Right atrium auricular region (tissue), 2 donors: ENCODE measurements around the gene EXOSC9. TPM values are rescaled to one million over a fixed set of nuclear protein-coding genes. Genes with fewer than 3 reads are reported as not detected.

ENCODE experiments used
- DNase-seq: peaks from one replicate; pipeline ENCODE4 v3.0.0-alpha.2; 2019; ENCODE audit warnings: low spot score
- H3K27ac ChIP-seq, 2 donors: fragments of 200-600 bp; sonication (generic); 1 replicate in 1 of 2; 2 replicates in 1 of 2; pipeline ENCODE4 v1.5.1; 2016 to 2019
- H3K27me3 ChIP-seq, 2 donors: fragments of 200-600 bp; sonication (generic); one replicate each; pipeline versions ENCODE4 v1.5.1 to v1.6.0; 2017 to 2019
- H3K36me3 ChIP-seq: fragments of 200-600 bp; sonication (generic); one replicate; pipeline ENCODE4 v1.5.1; 2016
- H3K4me1 ChIP-seq, 2 donors: fragments of 200-600 bp; sonication (generic); one replicate each; pipeline versions ENCODE4 v1.5.1 to v1.6.0; 2017 to 2019
- H3K4me3 ChIP-seq, 2 donors: fragments of 200-600 bp; sonication (generic); 1 replicate in 1 of 2; 2 replicates in 1 of 2; pipeline ENCODE4 v1.5.1; 2017 to 2019; ENCODE audit warnings: mild to moderate bottlenecking in 1 of 2, moderate library complexity in 1 of 2
- H3K9me3 ChIP-seq, 2 donors: fragments of 200-600 bp; sonication (generic); one replicate each; pipeline ENCODE4 v1.5.1; 2019
- total RNA-seq, 2 donors: library from RNA; depleted of rRNA; stranded (reverse); fragments of >200 nt; gene quantifications; one replicate each; pipeline ENCODE4 v1.1.0, GENCODE V29; 2016
- TF ChIP-seq, protein P1 (sequence below), 2 donors: fragments of 200-600 bp; sonication (generic); IDR thresholded peaks; one replicate each; pipeline ENCODE4 v1.5.1; 2019; ENCODE audit warnings: antibody characterized with exemption in 2 of 2

EXOSC9 gene
- total RNA-seq, 2 donors from 2014 or later, result 18.8 TPM

GRCh38 chr4:121811122-121811521 lies 10.0 kb downstream of the EXOSC9 start:
- TF ChIP-seq, protein P1, sequence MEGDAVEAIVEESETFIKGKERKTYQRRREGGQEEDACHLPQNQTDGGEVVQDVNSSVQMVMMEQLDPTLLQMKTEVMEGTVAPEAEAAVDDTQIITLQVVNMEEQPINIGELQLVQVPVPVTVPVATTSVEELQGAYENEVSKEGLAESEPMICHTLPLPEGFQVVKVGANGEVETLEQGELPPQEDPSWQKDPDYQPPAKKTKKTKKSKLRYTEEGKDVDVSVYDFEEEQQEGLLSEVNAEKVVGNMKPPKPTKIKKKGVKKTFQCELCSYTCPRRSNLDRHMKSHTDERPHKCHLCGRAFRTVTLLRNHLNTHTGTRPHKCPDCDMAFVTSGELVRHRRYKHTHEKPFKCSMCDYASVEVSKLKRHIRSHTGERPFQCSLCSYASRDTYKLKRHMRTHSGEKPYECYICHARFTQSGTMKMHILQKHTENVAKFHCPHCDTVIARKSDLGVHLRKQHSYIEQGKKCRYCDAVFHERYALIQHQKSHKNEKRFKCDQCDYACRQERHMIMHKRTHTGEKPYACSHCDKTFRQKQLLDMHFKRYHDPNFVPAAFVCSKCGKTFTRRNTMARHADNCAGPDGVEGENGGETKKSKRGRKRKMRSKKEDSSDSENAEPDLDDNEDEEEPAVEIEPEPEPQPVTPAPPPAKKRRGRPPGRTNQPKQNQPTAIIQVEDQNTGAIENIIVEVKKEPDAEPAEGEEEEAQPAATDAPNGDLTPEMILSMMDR (IDR thresholded peaks at IDR 0.05), result no peak
- H3K9me3 ChIP-seq, result no peaks in the 10 kb centered on the region
- no peaks in the 10 kb centered on the region for H3K4me1 ChIP-seq
- no peak overlapping the region for H3K4me3 ChIP-seq
- H3K36me3 ChIP-seq, result peaks cover 96% of the 10 kb centered on the region
- no peak overlapping the region for H3K27ac ChIP-seq
- no peaks in the 10 kb centered on the region for H3K27me3 ChIP-seq
- DNase-seq, result no peak

DNA sequence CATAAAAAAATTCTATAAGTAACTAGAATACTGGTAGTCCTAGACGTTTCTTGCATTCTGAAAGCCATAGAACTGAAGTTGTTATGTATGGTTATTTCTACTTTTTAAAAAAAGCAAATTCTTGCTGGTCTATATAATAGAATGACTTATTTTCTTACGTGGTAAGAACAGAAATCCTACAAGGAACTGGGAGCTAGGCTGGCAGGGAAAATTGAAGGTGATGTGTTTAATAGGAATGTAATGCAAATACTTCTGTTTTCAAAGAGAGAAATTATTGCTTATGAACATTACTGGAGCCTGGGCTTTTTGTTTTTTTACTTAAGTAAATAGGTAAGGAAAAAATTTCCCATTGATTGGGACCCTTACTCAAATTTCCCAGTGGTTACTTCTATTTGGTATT lies 13.6 kb downstream of the EXOSC9 start:
- TF ChIP-seq, protein P1 (IDR thresholded peaks at IDR 0.05), result no peak
- H3K4me1 ChIP-seq, result no peaks in the 10 kb centered on the region
- H3K9me3 ChIP-seq, result no peaks in the 10 kb centered on the region
- no peak overlapping the region for H3K27ac ChIP-seq
- no peak overlapping the region for H3K4me3 ChIP-seq
- H3K36me3 ChIP-seq, result peaks cover 70% of the 10 kb centered on the region
- no peak for DNase-seq
- no peaks in the 10 kb centered on the region for H3K27me3 ChIP-seq

DNA sequence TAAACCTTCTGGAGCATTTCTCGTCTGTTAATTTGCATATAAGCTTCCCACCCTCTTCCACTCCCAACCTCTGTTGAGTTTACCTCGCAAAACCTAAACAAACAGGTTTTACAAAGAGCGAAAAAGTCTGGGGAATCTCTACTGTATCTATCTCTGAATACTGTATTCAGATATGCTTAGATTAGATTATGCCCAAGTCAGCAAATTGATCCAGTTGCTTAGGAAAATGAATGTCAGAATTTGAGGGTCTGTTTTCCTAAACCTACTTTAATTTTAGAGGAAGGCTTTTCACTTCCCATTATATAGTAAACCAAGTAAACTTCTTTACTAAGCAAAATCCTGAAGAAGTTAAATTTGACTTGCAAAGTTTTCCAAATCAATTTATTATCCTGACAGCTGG lies 15.9 kb downstream of the EXOSC9 start:
- no peak for DNase-seq
- Histone ChIP-seq H3K27ac (no peak overlapping the region), H3K36me3 (peaks cover 47% of the 10 kb centered on the region), H3K27me3 (no peaks in the 10 kb centered on the region), H3K4me1 (no peaks in the 10 kb centered on the region), H3K9me3 (no peaks in the 10 kb centered on the region), H3K4me3 (no peak overlapping the region)
- TF ChIP-seq, protein P1 (IDR thresholded peaks at IDR 0.05), result no peak

DNA sequence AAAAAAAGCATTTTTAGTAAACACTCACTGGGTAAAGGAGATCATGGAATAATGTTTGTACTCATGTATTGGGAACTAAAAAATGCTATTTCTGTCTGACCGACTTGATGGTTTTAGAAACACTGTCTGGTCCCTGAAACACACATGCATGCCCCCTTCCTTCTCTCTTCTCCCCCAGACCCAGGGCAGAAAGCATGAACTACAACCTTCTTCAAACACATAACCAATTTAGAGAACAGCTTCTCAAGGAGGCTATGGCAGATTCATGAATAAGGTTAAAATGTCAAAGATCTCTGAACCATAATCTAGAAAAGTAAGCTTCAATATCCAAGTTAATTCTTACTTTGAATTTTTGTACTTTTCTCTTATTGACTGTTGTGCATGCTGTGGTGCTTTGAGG lies 16.6 kb downstream of the EXOSC9 start:
- no peak for DNase-seq
- H3K4me1 ChIP-seq, result peaks cover 0 to 4% of the 10 kb centered on the region in 2 donors
- H3K9me3 ChIP-seq, result no peaks in the 10 kb centered on the region
- no peak overlapping the region for H3K27ac ChIP-seq
- H3K27me3 ChIP-seq, result no peaks in the 10 kb centered on the region
- no peak overlapping the region for H3K4me3 ChIP-seq
- H3K36me3 ChIP-seq, result peaks cover 40% of the 10 kb centered on the region
- TF ChIP-seq, protein P1 (IDR thresholded peaks at IDR 0.05), result no peak

DNA sequence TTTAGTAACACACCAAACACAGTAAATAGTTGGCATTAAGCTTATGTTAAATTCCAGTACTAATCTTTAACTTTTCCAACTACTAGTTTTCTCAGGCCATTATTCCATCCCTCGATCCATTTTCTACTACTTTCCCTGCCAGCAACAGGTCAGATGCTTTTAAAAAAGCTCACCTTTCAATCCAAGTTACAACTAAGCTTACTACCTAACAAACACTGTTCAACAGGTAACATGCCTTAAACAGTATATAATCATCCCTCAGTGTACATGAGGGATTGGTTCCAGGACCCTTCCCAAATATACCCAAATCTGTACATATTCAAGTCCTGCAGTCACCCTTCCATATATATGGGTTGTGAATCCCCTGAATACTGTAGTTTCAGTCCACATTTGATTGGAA lies 17.1 kb downstream of the EXOSC9 start:
- no peak for DNase-seq
- no peaks in the 10 kb centered on the region for H3K9me3 ChIP-seq
- peaks cover 35% of the 10 kb centered on the region for H3K36me3 ChIP-seq
- TF ChIP-seq, protein P1 (IDR thresholded peaks at IDR 0.05), result no peak
- H3K4me1 ChIP-seq, result peaks cover 0 to 9% of the 10 kb centered on the region in 2 donors
- H3K27me3 ChIP-seq, result no peaks in the 10 kb centered on the region
- H3K27ac ChIP-seq, result no peak overlapping the region
- H3K4me3 ChIP-seq, result no peak overlapping the region

- H3K27ac ChIP-seq, result no peak overlapping the region
- H3K9me3 ChIP-seq, result no peaks in the 10 kb centered on the region
- no peak for DNase-seq
- no peaks in the 10 kb centered on the region for H3K27me3 ChIP-seq
- TF ChIP-seq, protein P1 (IDR thresholded peaks at IDR 0.05), result no peak
- no peak overlapping the region for H3K4me3 ChIP-seq
- H3K36me3 ChIP-seq, result peaks cover 23% of the 10 kb centered on the region
- H3K4me1 ChIP-seq, result peaks cover 0 to 15% of the 10 kb centered on the region in 2 donors
Observed at GRCh38 chr4:121819216-121819965, 18.3 kb downstream of the EXOSC9 start.
